SK-N-MC (cell line): ENCODE results near the gene GAK.

ENCODE experiments used
- DNase-seq: peaks from one replicate; pipeline ENCODE4 v3.0.0-alpha.2; 2011; ENCODE audit warnings: low read depth, low spot score
- H3K27ac ChIP-seq: fragments of 200-600 bp; sonication (generic); 2 replicates; pipeline ENCODE4 v1.5.1; 2016; ENCODE audit warnings: mixed run types
- H3K36me3 ChIP-seq: fragments of 200-600 bp; sonication (generic); 2 replicates; pipeline ENCODE4 v1.6.1; 2017; ENCODE audit warnings: antibody characterized with exemption, low read length, mixed read lengths; ENCODE audit not compliant: insufficient read depth
- H3K4me3 ChIP-seq: fragments of 200-600 bp; sonication (generic); 2 replicates; pipeline ENCODE4 v1.5.1; 2016
- H3K9ac ChIP-seq: fragments of 200-600 bp; sonication (generic); 2 replicates; pipeline ENCODE4 v1.8.0; 2017; ENCODE audit warnings: mixed run types, mixed read lengths; ENCODE audit not compliant: insufficient read length
- H3K9me3 ChIP-seq: fragments of 200-600 bp; sonication (generic); 2 replicates; pipeline ENCODE4 v1.6.1; 2017; ENCODE audit warnings: low read depth, mild to moderate bottlenecking, antibody characterized with exemption, low read length, moderate library complexity, mixed read lengths
- EZH2 ChIP-seq: fragments of 200-600 bp; sonication (generic); IDR thresholded peaks from one replicate; pipeline ENCODE4 v1.6.1; 2017; ENCODE audit warnings: antibody characterized with exemption
- FOXP2 ChIP-seq: optimal IDR thresholded peaks from 2 replicates; pipeline ENCODE3; 2011; ENCODE audit warnings: mild to moderate bottlenecking, moderate library complexity; ENCODE audit not compliant: insufficient read depth; ENCODE audit errors: extremely low read length, control extremely low read depth
- POLR2AphosphoS5 ChIP-seq: IDR thresholded peaks from 2 replicates; pipeline ENCODE4 v1.6.1; 2012; ENCODE audit warnings: mild to moderate bottlenecking, low read depth, low read length, borderline replicate concordance

GAK gene

DNA sequence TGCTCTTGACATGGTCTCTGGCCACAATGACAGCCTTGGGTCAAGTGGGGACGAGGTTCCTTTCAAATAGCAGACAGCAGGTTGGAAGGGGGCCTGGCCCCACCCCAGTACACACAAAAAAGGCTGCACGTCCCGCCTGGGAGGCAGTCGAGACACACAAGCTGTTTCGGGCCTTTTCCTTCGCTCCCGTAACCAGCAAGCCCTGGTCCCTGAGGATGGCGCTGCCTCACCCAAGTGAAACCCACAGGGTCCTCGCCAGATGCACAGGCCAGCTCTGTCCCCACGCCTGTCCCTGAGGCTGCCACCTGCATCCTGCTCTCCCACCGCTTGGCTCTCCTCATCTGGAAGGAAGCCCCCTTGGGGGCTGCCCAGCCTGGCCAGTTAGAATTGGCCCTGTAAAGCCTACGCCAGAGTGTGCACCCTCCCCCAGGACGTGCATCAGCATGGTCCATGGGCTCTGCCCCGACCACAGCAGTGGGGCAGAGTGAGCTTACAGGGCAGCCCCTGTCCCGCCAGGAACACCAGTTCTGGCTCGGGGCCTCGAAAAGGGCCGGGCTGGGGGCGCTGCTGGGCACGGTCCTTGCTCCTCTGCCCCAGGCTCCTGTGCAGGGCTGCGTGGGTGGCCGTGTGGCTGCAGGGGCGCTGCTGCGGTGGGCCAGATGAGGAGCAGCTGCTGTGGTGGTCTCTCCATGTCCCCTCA lies 108.2 kb downstream of the GAK start:
- Histone ChIP-seq H3K9ac (no peak overlapping the region), H3K4me3 (no peak overlapping the region), H3K27ac (no peak overlapping the region), H3K9me3 (no peaks in the 10 kb centered on the region), H3K36me3 (no peaks in the 10 kb centered on the region)
- TF ChIP-seq POLR2AphosphoS5 = no peak
- no peak for TF ChIP-seq EZH2
- no peak for TF ChIP-seq FOXP2
- DNase-seq = no peak

DNA sequence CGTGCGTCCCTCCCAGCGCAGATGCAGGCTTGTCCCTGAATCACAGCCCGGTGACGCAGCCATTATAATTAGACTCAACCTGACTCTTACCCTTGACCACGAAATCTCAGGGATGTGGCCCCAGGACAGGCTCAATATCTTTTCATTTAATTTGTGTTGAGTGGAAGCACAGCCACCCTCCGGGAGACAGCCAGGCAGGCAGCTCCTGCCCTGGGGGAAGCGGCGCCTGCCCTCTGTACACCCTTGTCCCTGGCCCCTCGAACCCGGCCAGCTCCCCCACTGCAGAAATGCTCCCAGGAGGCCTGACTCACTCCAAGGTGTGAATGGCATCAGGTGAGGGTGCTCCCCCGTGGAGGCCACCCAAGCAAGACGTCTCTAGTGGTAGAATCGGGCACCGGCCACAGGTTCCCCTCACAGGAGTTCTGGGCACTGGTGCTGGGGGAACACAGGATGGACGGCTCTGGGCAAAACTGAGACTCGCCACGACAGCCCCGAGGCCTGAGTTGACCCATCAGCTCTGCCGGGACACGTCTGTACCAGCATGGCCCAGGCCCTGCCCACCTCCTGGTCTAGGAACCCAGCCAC lies 108.8 kb downstream of the GAK start:
- no peak for DNase-seq
- Histone ChIP-seq H3K9ac (no peak overlapping the region), H3K4me3 (no peak overlapping the region), H3K27ac (no peak overlapping the region), H3K36me3 (no peaks in the 10 kb centered on the region), H3K9me3 (no peaks in the 10 kb centered on the region)
- TF ChIP-seq POLR2AphosphoS5 = no peak
- no peak for TF ChIP-seq EZH2
- TF ChIP-seq FOXP2 = no peak

DNA sequence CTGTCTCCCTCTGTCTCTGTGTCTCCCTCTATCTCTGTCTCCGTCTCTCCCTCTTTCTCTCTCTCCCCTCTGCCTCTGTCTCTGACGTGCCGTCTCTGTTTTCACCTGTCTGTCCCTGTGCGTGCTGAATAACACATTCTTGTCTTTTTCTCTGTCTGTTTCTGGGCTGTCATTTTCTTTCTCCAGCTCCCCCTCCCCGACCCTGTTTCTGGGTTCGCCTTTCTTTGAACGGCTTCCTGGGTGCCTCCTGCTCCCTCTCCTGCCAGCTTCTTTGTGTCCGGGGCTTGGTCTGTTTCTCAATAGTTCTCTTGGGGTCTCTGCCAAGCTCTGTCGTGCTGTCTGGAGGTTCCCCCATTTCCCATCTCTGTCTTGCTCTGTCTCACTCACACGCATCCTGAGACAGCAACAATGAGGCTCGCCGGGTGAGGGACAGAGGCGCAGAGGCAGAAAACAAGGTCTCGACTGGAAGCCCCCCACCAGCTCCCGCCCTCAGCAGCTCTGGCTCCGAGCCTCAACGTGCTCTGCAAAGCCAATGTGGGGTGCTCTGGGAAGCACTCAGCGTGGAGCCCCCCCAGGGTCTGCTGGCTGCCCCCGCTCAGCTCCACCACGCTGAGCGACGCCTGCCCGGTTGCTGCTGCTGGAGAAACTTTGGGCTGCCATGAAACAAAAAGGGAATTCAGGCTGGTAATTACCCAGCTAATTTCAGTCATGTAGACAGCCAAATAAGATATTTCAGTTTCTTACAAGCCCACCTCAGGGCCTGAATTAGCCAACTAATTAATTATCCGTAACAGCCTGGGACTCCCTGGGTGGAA lies 109.5 kb downstream of the GAK start:
- Histone ChIP-seq H3K9me3 (no peaks in the 10 kb centered on the region), H3K9ac (no peak overlapping the region), H3K27ac (no peak overlapping the region), H3K4me3 (no peak overlapping the region), H3K36me3 (no peaks in the 10 kb centered on the region)
- no peak for DNase-seq
- no peak for TF ChIP-seq EZH2
- TF ChIP-seq FOXP2 = no peak
- no peak for TF ChIP-seq POLR2AphosphoS5

DNA sequence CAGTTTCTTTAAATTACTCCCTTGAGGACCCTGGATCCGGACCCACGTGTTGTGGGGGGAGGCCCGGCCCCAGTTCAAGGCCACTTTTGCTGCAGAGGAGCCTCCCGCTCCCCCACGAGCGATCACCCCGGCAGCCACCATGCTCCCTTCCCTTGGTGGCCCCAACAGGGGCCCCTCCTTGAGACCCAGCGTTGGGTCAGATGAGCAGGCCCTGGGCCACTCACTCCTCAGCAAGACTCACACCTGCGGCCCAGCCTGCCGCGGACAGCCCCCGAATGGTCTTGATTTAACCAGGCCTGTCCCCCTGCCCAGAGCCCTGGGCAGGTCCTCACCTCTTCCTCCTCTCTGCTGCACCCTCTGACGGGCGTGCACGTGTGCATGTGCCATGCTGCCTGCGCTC lies 110.5 kb downstream of the GAK start:
- H3K27ac ChIP-seq = no peak overlapping the region

DNA sequence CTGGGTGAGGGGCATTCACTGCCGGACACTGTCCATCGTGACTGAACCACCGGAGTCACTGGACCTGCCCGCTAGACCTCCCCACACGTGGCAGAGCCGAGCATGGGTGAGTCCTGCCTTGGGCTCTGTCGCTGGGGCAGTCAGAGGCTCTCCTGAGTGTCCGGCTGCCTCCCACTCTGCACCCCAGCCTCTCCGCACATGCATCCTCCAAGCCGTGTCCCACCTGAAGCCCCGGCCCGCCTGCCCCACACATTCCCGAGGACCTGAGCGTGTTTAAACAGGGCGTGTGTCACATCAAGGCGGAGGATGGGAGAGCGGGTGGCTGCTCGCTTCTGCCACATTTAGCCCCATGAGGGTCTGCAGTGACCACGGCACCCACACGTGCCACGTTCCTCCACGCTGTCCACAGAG lies 110.9 kb downstream of the GAK start:
- Histone ChIP-seq H3K4me3 (no peak overlapping the region), H3K27ac (no peak overlapping the region), H3K9ac (no peak overlapping the region), H3K9me3 (no peaks in the 10 kb centered on the region), H3K36me3 (no peaks in the 10 kb centered on the region)
- no peak for TF ChIP-seq POLR2AphosphoS5
- DNase-seq = no peak

More for the DNA sequence above, 110.5 kb downstream of the GAK start:
- TF ChIP-seq POLR2AphosphoS5 (no peak), EZH2 (no peak), FOXP2 (no peak)
- Histone ChIP-seq H3K9me3 (no peaks in the 10 kb centered on the region), H3K9ac (no peak overlapping the region), H3K36me3 (no peaks in the 10 kb centered on the region), H3K4me3 (no peak overlapping the region)
- no peak for DNase-seq

DNA sequence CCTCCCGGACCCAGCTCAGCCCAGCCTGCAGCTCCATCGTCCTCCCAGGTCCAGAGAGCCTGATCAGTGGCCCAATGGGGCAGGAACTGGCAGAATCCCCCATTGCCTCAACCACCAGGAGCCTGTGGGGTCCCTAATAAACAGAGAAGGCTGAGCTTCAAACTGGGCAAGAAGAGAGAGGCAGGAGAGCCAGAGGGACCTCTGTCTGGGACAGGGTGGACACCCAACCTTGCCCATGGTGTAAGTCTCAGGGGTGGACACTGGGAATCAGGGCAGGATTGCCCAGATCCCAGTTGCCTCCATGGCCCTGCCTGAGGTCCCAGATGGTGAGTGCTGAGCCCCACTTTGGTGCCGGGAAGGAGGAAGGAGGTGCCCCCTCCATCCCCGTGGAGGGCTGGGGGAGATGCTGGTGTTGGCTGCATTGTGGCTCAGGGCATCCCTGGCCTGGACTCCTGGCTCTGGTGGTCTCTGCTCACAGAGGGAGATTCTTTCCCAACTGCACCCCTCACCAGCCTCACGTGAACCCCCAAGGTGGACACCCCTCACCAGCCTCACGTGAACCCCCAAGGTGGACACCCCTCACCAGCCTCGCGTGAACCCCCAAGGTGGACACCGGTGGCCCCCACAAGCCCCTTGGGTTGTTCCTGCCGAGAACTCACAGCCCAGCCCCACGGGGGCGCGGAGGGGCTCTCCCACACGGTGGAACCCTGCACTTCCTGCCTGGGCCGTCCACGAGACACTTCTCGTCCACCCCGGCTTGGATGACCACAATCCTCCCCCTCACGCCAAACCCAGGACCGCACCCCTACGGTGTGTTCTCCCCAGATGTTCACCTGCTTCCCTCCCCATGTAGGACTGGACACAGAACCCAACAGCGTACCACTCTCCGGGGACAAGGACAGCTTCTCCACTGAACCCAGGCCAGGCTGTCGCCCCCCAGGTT lies 111.6 kb downstream of the GAK start:
- H3K36me3 ChIP-seq = no peaks in the 10 kb centered on the region
- H3K27ac ChIP-seq = no peak overlapping the region
- TF ChIP-seq POLR2AphosphoS5 (no peak), EZH2 (no peak), FOXP2 (no peak)
- no peak for DNase-seq
- H3K9ac ChIP-seq = no peak overlapping the region
- no peaks in the 10 kb centered on the region for H3K9me3 ChIP-seq
- H3K4me3 ChIP-seq = no peak overlapping the region

DNA sequence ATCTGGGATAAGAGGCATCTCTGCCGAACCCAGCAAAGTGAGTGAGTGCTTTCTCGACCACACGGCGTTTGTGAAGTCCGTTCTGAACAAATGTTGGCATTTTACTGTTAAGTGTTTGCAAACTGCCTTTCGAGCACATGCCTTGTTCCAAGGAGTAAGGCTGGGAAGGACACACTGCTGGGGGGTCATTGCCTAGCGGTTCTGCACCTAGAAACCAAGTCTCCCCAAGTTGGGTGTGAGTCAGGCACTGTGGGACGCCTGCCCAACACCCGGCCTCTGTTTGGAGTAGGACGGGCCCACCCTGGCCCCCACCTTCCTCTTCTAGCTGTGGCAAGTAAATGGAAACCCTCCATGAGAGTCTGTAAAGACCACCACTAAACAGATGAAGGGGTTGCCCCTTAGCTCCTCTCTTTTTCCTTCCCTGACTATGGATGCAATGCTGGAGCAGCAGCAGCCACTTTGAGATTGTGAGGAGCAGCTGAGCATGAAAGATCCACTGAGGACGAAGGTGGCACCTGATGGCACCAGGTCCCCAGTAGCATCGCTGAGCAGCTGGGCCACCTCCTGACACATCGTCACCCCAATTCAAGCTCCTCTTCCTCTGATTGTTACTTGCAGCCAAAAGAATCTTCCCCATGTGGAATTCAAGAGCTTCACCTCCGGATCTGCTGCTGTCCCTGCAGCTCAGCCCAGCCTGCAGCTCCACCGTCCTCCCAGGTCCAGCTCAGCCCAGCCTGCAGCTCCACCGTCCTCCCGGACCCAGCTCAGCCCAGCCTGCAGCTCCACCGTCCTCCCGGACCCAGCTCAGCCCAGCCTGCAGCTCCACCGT lies 112.5 kb downstream of the GAK start:
- no peak overlapping the region for H3K27ac ChIP-seq

More for the DNA sequence above, 112.5 kb downstream of the GAK start:
- TF ChIP-seq FOXP2 (no peak), POLR2AphosphoS5 (no peak), EZH2 (no peak)
- Histone ChIP-seq H3K4me3 (no peak overlapping the region), H3K9ac (no peak overlapping the region), H3K9me3 (no peaks in the 10 kb centered on the region), H3K36me3 (no peaks in the 10 kb centered on the region)
- no peak for DNase-seq
